GM18867 (cell line): ENCODE data around the gene RASGRF2.

ENCODE experiments used
- ATAC-seq: cut with Tn5 transposase; IDR thresholded peaks from one replicate; pipeline ENCODE4 v1.9.1; 2021; ENCODE audit warnings: mild to moderate bottlenecking, moderate library complexity; ENCODE audit not compliant: unreplicated experiment

RASGRF2 gene

DNA sequence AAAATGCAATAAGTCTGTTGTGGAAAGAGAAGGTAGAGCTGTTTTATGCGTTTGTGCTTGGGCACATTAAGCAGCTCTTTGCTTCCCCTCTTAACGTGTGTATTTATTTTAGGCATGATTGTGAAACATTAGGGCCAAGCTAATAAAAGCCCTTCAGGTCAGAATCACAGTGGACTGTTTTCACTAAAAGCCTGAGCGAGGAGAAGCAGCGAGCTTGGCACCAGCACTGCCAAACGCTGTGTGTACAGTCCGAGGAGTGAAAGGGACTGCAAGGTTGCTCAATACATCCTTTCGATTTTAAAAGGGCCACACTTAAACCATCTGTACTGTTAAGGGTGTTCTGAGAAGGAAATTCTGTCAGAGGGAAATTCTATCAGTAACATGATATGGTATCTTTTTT lies 165.8 kb downstream of the RASGRF2 start:
- ATAC-seq = no peak

DNA sequence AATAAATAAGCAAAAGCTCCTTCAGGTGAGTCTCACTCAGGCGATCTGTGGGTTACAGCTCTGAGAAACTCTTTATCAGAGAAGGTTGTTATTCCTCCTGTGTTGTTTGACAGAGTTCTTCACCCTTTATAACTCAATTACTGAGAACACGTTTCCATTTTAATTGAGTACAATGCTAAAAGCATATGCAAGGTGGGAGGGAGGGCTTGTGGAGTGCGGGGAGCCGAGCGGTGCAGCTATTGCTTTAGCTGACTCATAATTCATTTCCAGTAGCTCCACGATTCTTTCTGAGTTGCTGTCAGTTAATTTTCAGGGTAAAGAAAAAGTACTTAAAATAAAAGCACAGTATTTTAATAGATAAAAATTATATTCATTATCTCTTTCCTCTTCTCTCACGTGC lies 168.3 kb downstream of the RASGRF2 start:
- ATAC-seq = no peak

DNA sequence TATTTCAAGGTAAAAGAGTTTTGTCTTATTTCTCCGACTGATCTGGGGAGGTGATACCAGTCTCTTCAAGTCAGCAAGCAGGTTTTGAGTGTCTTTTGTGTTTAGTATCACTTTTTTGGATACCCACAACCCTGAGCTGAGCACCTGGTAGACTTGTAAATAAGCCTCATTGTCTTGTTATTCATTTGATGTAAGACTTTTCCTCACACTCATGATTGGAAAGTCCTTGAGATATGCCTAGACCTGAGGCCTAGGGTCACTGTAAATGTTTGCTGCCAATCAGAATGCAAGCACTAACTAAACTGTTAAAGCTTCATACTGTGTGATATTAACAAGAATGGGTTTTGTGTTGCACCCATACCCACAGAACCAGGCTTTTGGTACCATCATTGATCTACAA lies 172.2 kb downstream of the RASGRF2 start:
- ATAC-seq = no peak

DNA sequence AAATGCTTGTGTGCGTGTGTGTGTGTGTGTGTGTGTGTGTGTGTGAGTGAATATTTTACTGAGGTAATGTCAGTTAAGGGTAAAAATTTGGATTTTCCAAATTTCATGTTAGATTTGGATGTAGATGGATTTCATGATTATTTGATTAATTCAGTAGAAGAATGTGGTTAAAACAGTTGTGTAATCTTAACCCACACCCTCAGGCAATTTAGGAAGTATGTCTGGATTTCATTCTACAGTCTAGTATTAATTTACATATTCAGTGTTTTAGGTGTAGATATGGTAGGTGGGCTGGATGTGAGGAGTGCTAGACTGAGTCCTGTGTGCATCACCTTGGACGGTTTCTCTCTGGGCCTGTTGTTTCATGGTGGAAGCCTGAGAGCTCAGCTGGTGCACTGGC lies 173.9 kb downstream of the RASGRF2 start:
- no peak for ATAC-seq

DNA sequence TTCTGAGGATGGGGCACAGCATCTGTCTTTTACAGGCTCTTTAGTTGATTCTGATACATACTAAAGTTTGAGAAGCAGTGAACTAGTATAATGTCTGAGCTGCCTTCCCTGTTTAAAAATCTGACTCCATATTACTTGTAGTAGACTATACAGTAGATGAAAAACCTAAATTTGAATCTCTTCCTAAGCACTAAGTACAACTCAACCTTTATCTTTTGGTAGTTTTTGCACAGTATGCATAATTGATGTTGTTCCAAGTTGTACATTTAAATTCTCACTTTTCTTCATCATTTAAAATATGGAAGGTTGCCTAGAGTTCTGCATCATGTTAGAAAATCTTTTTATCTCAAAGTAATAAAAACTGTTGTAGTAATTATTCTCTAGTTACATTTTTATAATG lies 174.4 kb downstream of the RASGRF2 start:
- ATAC-seq = no peak

DNA sequence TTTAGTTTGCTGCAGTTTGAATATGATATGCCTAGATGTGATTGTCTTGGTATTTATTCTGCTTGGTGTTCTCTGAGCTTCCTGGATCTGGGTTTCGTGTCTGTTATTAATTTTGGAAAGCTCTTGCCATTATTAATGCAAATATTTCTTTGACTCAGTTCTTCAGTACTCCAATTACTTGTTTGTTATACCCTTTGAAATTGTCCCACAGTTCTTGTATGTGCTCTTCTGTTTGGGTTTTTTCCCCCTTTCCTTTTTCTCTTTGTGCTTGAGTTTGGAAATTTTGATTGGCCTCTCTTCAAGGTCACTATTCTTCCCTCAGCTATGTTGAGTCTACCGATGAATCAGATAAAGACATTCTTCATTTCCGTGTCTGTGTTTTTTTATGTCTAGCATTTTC lies 176.4 kb downstream of the RASGRF2 start:
- no peak for ATAC-seq

DNA sequence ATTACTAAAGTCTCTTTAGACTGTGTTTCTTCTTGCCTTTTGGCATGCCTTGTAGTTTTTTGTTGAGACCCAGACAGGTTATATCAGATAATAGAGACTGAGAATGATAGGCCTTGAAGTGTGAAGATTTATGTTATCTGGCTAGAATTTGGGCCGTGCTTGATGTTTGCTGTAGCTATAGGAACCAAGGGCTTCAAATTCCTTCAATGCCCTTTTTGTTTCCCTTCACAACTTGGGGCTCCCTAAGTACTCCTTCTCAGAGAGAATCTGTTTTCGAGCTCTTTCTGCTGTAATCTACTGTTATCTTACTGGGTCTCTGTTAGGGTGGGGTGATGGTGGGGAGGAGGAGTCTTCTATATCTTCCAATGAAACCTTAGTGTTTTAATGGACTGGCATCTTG lies 177.7 kb downstream of the RASGRF2 start:
- ATAC-seq = no peak

DNA sequence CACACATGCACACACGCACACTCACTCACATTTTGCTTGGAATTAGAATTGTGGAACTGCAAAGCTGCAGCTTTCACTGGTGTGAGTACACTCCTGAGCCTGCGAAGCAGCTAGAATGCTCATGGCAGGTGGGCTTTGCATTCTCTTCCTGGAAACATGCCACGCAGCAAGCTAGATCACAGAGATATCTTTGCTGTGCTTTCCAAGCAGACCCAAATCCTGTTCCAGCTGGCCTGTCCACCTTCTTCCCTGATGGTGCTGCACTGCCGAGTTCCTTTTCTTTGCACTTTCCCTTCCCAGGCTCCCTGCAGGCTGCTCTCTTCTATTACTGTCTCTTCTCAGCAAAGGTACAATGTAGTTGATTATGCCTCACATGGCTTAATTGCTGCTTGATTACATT lies 180.3 kb downstream of the RASGRF2 start:
- no peak for ATAC-seq

DNA sequence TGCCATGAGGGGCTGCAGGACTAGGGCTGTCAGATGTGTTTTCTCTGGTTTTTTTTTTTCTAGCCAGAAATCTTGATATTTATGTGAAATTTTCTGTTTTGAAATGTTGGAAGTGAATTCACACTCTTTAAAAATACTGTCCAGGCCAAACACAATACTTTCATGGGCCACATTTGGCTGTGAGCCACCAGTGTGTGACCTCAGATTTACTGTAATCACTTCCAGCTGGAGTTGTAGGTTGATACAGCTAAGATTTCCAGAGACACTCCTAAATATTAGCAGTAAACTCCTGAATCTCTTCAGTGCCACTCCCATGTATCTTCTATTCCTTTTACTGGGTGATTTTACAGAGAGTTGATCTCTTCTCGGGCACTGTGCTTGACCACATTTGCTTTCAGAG lies 180.8 kb downstream of the RASGRF2 start:
- no peak for ATAC-seq

DNA sequence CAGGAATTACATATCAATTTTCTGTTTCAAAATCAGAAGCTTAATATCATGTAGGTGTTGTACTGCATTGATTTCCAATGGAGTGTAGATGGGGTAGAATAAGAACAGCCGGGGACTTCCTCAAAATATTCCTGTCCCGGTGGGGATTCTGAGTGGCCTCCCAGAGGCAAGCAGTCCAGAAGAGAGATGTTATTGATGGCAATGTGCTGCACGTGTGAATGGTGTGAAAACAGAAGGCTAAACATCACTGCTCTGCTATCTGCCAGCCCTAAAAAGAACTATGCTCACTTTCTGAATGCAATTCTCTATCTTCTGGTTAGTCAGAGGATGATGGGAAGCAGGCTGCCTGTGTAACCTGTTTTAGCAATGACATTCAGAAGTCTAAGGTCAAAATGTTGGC lies 181.9 kb downstream of the RASGRF2 start:
- no peak for ATAC-seq

DNA sequence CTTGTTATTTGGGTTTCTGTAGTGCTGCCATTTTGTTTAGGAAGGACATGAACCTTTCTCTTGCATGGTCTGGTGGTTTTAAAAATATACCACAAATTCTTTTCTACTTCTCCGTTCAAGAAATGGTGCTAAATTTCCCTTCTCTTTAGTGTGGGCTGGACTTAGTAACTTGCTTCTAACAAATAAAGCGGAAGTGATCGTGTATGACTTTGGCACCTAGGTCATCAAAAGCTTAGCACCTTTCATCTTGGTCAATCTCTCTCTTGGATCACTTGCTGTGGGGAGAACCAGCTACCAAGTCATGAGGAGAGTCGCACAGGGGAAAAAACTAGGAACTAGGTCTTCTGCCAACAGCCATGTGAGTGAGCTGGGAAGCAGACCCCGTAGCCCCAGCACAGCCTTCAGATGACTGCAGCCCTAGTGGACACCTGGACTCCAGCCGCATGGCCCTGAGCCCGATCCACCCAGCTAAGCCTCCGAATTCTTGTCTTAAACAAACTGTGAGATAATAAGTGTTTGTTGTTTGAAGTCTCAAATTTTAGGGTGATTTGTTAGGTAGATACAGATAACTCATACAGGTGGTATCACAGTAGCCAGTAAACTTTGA lies 185.3 kb downstream of the RASGRF2 start:
- ATAC-seq = peak; percentile 77

DNA sequence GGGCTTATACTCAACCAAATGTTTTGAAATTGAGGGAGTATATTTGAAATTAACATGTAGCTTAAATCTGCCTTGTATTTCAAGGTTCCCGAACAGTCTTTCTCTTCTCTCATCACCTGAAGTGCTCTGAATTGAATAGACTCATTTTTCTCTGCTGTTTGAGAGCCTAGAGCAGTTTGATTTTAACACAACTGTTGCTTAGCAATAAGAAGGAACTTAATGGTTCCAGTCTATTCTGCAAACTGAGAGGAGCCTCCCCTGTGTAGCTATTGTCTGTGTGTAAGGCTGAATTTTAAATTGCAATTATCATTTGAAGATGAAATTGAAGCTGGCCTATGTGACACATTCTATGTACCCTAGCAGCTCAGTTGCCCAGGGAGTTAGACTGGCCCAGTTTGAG lies 185.9 kb downstream of the RASGRF2 start:
- no peak for ATAC-seq

DNA sequence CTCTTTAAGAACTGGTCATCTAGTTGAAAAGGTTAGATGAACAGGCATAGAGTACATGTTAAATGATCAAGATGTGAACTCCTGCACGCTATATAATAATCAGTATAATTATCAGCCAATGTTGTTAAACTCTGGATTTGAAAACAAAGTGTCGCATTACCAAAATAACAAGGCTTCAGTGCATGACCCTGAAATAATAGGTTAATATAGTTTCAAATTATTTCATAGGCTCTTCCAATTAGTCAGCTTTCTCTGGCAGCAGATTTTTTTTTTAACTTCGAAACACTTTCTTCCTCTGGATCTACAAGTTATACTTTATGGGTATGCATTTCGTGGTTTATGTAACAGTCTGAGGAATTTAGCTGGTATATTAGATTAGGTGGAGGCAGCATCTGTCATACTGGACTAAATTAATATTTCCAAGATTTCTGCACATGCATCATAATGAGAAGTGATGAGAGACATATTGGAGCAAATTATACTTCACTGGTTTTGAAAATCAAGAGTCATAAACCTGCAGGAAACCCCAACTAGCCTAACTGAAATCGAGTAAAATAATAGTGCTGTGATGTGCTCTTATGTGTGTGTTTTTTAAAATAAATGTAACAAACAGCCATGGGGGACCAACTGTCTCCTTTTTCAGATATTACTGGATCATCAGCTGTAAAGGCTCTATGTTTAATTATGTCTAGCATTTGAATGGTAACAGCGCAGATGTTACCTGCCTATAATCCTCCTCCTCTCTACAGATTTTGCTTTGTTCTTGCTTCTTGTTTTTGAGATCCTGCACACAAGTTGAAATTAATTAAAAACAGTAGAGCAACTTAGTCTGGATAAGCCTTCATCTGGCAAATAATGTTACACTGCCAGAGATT lies 187.1 kb downstream of the RASGRF2 start:
- ATAC-seq = no peak

DNA sequence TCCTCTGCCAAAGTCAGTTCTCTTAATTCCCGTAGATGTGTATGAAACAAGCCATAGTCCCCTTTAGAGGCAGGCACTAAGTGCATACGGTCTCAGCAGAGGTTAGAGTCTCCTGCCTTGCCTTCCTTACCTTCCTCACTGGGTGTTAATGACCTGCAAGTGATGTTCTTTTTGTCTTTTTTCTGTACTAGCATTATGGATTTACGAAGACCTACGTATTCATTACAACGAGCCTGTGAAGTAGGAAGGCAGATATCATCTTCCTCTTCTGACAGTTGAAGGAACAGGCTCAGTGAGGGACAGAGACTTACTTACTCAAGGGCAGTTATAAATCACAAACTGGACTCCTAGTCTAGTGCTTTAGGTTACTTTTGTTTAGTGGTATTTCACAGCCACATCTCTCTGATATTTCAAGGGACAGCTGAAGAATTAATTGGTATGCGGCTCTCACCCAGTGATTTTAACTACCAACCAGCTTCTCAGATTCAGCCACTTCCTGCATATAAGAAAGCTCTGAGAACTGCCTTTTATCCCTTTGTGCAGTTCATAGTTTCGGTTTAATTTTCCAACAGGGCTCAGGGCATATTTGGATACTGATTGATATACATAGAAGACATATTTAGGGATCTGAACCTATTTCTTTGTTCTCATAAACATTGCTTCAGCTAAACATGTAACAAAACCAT lies 187.9 kb downstream of the RASGRF2 start:
- no peak for ATAC-seq

DNA sequence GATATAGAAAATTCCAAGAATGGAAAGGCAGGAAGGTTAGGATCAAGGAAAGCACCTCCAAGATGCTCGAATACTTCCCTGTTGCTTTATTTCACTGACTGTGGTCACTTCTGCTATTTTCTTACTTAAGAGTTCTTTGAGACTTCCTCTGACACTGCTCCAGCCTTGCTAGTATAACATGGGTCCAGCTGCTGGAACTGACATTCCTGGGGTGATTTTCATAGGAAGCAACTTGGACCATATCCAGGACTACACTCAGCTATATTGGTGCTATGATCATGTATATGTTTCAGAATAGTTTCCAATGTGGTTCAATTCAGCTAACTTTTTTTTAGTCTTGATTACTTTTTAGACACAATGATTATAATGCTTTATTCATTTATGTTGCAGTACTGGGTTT lies 191.4 kb downstream of the RASGRF2 start:
- ATAC-seq = no peak

DNA sequence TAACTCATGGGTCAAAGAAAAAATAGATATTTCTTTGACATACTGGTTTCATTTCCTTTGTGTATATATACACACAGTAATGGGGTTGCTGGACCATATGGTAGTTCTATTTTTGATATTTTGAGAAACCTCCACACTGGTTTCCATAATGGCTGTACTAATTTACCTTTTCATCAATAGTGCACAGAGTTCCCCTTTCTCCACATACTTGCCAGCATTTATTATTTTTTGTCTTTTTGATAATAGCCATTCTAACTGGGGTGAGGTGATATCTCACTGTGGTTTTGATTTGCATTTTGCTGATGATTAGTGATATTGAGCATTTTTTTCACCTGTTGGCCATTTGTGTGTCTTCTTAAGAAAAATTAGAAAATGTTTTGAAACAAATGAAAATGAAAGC lies 194.6 kb downstream of the RASGRF2 start:
- ATAC-seq = peak; percentile 69

DNA sequence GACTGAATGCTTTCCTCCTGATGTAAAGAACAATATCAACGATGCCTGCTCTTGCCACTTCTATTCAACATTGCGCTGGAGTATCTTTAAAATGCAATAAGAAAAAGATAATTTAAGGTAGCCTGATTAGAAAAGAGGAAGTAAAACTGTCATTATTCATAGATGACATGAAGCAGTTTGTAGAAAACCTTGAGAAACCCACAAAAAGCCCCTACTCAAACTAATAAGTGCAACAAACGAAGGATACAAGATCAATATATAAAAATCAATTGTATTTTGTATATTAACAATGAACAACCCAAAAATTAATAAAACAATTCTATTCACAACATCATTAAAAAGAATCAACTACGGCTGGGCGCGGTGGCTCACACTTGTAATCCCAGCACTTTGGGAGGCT lies 196.6 kb downstream of the RASGRF2 start:
- no peak for ATAC-seq

DNA sequence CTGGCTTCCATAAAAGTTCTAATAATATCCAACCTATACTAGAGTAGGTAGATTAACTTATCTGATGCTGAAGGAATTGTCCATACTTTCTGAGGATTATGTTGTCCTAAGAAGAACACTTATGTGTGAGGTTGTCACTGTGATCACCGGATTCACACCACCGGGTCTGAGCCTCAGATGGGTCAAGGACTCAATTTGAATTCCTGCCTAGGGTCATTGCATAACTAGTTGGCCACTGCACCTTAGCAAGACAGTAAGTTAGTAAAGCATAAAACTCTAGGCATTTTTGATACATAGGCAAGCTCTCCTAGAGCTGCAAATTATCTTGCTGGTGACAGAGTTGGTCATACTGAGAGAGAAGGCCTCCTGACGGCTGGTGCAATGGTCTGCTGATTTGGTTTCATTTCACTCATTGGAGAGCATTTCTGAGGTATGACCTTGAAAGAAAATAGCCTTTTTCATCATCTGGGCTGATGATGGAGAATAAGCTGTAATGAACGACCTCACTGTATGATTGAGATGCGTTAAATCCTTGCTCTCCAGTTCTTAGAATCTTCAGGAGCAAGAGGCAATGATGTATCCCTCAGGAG lies 200.9 kb downstream of the RASGRF2 start:
- peak; percentile 82 for ATAC-seq

DNA sequence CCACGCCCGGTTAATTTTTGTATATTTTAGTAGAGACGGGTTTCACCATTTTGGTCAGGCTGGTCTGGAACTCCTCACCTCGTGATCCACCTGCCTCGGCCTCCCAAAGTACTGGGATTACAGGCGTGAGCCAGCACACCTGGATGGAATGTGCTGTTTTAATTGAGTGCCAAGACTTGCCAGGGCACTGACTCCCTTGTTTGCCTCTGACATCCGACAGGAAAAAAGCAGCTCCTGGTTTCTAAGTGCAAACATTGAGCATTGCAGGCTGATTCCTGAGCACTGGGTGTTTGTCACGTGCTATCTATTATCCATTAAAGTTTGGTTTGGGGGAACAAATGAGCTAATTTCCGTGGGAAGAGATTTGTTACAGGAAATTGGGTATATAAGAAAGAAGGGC lies 202.3 kb downstream of the RASGRF2 start:
- no peak for ATAC-seq

DNA sequence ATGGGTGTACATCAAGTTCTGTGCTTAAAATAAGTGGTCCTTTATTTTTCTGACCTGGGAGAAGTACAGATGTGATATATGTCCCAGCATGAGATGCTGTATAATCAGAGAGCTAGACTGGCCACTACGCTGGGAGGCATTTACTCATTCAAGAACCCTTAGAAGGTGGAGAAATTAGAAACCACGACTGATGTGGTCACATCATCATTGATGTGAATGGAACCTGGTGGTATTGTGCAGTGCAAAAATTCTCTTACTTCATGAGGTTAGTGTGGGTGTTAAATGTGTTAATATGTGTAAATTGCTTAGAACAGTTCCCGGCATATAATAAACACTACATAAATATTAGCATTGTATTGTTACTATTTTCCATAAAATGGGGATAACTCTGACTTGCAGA lies 203.5 kb downstream of the RASGRF2 start:
- ATAC-seq = no peak

DNA sequence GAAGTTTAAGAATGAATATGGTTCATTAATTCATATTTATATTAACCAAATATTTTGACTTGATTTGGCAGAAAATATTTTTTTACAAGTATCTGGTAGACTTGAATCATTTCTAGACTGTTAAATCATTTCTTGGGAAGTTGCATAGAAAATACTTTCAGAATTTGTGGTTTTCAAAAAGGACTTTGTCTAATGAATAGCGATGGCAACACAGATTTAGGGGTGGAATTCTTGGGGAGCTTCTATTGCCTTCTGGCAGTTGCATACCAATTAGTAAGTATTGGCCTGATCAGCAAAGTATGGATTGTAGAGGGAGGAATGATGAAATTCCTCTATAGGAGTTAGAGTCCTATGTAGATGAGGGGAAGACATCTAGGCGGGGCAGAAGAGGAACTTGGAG lies 204.3 kb downstream of the RASGRF2 start:
- no peak for ATAC-seq

DNA sequence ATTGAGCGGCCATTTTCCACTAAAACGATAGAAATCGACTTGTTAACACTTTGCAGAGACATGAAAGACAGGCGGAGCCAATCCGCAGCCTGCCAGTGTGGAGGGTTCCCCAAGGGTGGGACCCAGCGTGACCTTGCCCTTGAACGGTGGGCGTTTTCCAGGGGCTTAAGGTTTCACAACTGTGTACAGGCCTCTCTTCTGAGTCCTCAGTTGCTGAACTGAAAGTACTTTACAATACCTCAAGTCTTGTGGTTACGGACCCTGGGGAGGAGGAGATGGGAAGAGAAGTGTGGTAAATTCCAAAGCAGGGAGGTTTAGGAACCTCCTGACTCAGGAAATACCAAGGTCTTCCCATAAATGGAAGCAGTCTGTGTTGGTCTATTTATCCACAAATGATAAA lies 204.8 kb downstream of the RASGRF2 start:
- no peak for ATAC-seq
